Fibroblast of lung (primary cell): ENCODE data around the gene MAT2B. TPM values are rescaled to one million over a fixed set of nuclear protein-coding genes. Genes with fewer than 3 reads are reported as not detected.

Source experiments
- DNase-seq, 2 donors: peaks; one replicate each; pipeline versions ENCODE4 v3.0.0 to v3.0.0-alpha.2; 2010; ENCODE audit warnings: low read depth in 2 of 2
- H2AFZ ChIP-seq: 2 replicates; pipeline ENCODE4 v1.5.1; 2012; ENCODE audit warnings: low read length, control low read depth, inconsistent platforms
- H3K27ac ChIP-seq: 2 replicates; pipeline ENCODE4 v1.5.1; 2011; ENCODE audit warnings: low read length, control low read depth; ENCODE audit not compliant: insufficient read depth
- H3K27me3 ChIP-seq: 2 replicates; pipeline ENCODE4 v1.5.1; 2011; ENCODE audit warnings: mild to moderate bottlenecking, low read length; ENCODE audit not compliant: control insufficient read depth, insufficient read depth
- H3K36me3 ChIP-seq: 2 replicates; pipeline ENCODE4 v1.5.1; 2011; ENCODE audit warnings: low read length; ENCODE audit not compliant: control insufficient read depth, insufficient read depth
- H3K4me1 ChIP-seq: 2 replicates; pipeline ENCODE4 v1.5.1; 2011; ENCODE audit warnings: low read length; ENCODE audit not compliant: control insufficient read depth, insufficient read depth; ENCODE audit errors: extremely low read depth
- H3K4me2 ChIP-seq: 2 replicates; pipeline ENCODE4 v1.5.1; 2011; ENCODE audit warnings: low read length, control low read depth; ENCODE audit not compliant: insufficient read depth; ENCODE audit errors: extremely low read depth
- H3K4me3 ChIP-seq, 4 experiments: fragments of 200-600 bp in 1 of 4; sonication (generic) in 1 of 4; replicated peaks in 1 of 4; 2 replicates each; pipeline ENCODE4 v1.5.1; 2011 to 2016; ENCODE audit warnings: low read length in 4 of 4, low read depth in 3 of 4, mild to moderate bottlenecking in 3 of 4, control low read depth in 2 of 4, inconsistent platforms in 1 of 4, mixed read lengths in 1 of 4; ENCODE audit not compliant: insufficient read depth in 1 of 4; ENCODE audit errors: control extremely low read depth in 1 of 4
- H3K79me2 ChIP-seq: 2 replicates; pipeline ENCODE4 v1.5.1; 2012; ENCODE audit warnings: mild to moderate bottlenecking, low read length, inconsistent platforms; ENCODE audit not compliant: control insufficient read depth, insufficient read depth
- H3K9ac ChIP-seq: 2 replicates; pipeline ENCODE4 v1.5.1; 2011; ENCODE audit warnings: mild to moderate bottlenecking, low read length, control low read depth; ENCODE audit not compliant: insufficient read depth
- H3K9me3 ChIP-seq: 2 replicates; pipeline ENCODE4 v1.5.1; 2012; ENCODE audit warnings: low read depth, low read length; ENCODE audit not compliant: control insufficient read depth, insufficient read depth
- H4K20me1 ChIP-seq: 2 replicates; pipeline ENCODE4 v1.5.1; 2011; ENCODE audit warnings: low read length; ENCODE audit not compliant: control insufficient read depth, insufficient read depth; ENCODE audit errors: extremely low read depth
- EZH2 ChIP-seq: IDR thresholded peaks from 2 replicates; pipeline ENCODE4 v1.5.1; 2012; ENCODE audit warnings: low read length, control low read depth, mild to moderate bottlenecking; ENCODE audit errors: missing control alignments
- polyA plus RNA-seq, 2 donors: library from polyadenylated mRNA; depleted of rRNA in 1 of 2; stranded (reverse) in 1 of 2; unstranded in 1 of 2; fragments of >200 nt; gene quantifications; 2 replicates each; pipeline ENCODE4 v1.2.1, GENCODE V29; 2011 to 2012; ENCODE audit warnings: missing spikeins in 1 of 2
- total RNA-seq: library from RNA; depleted of rRNA; stranded (reverse); fragments of >200 nt; gene quantifications from 2 replicates; pipeline ENCODE4 v1.2.1, GENCODE V29; 2014
- TF ChIP-seq, protein P1 (sequence below), 2 donors: IDR thresholded peaks in 1 of 2; conservative IDR thresholded peaks in 1 of 2; 1 replicate in 1 of 2; 2 replicates in 1 of 2; pipeline ENCODE4 v1.5.1; 2011 to 2012; ENCODE audit warnings: low read length in 2 of 2, control low read depth in 1 of 2, inconsistent platforms in 1 of 2, low read depth in 1 of 2, mild to moderate bottlenecking in 1 of 2

MAT2B gene
- total and polyA plus RNA-seq, 2 donors (not counting 1 experiment from before 2014, with no cell fraction given), result 93.6 to 136 TPM

DNA sequence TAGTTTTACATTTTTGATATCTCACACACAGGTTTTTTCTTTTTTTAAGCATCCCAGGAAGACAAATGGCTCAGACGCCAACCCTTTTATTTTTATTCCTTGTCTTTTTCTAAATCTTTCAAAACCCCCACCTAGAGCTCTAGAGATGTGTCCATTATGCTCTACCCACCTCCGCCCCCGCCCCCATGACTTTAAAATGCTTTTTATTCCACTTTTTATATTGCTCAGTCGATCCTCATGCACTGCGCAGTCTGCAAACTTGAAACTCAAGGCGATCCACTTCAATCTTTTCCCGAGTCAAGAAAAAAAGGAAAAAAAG lies 411 bp upstream of the MAT2B start:
- Histone ChIP-seq H4K20me1 (peaks cover 2% of the 10 kb centered on the region), H2AFZ (no peak overlapping the region), H3K4me3 (peak overlapping the region; percentile 84 to 99 (median 94)), H3K4me2 (peak overlapping the region; percentile 99), H3K27me3 (no peaks in the 10 kb centered on the region), H3K4me1 (peaks cover 9% of the 10 kb centered on the region), H3K36me3 (no peaks in the 10 kb centered on the region), H3K9ac (peak overlapping the region; percentile 94), H3K9me3 (no peaks in the 10 kb centered on the region), H3K79me2 (peaks cover 48% of the 10 kb centered on the region), H3K27ac (peak overlapping the region; percentile 95)
- TF ChIP-seq, protein P1, sequence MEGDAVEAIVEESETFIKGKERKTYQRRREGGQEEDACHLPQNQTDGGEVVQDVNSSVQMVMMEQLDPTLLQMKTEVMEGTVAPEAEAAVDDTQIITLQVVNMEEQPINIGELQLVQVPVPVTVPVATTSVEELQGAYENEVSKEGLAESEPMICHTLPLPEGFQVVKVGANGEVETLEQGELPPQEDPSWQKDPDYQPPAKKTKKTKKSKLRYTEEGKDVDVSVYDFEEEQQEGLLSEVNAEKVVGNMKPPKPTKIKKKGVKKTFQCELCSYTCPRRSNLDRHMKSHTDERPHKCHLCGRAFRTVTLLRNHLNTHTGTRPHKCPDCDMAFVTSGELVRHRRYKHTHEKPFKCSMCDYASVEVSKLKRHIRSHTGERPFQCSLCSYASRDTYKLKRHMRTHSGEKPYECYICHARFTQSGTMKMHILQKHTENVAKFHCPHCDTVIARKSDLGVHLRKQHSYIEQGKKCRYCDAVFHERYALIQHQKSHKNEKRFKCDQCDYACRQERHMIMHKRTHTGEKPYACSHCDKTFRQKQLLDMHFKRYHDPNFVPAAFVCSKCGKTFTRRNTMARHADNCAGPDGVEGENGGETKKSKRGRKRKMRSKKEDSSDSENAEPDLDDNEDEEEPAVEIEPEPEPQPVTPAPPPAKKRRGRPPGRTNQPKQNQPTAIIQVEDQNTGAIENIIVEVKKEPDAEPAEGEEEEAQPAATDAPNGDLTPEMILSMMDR (conservative IDR thresholded peaks at IDR 0.05 in 1 of 2, IDR thresholded peaks at IDR 0.05 in 1 of 2; ENCODE audit: low read depth in 1 of 2, low read length in 2 of 2), result no peak
- TF ChIP-seq EZH2, result no peak
- DNase-seq, result no peak

GRCh38 chr5:163506095-163506457 lies 657 bp downstream of the MAT2B start:
- H3K9me3 ChIP-seq, result no peaks in the 10 kb centered on the region
- H3K36me3 ChIP-seq, result no peaks in the 10 kb centered on the region
- H4K20me1 ChIP-seq, result peaks cover 2% of the 10 kb centered on the region
- H3K27ac ChIP-seq, result peak overlapping the region; percentile 95
- TF ChIP-seq EZH2, result no peak
- TF ChIP-seq, protein P1 (conservative IDR thresholded peaks at IDR 0.05 in 1 of 2, IDR thresholded peaks at IDR 0.05 in 1 of 2; ENCODE audit: low read depth in 1 of 2, low read length in 2 of 2), result no peak
- H3K4me3 ChIP-seq, result peak overlapping the region; percentile 84 to 99 (median 94)
- no peaks in the 10 kb centered on the region for H3K27me3 ChIP-seq
- H3K4me1 ChIP-seq, result peaks cover 11% of the 10 kb centered on the region
- no peak overlapping the region for H2AFZ ChIP-seq
- DNase-seq, result no peak
- H3K9ac ChIP-seq, result peak overlapping the region; percentile 94
- H3K4me2 ChIP-seq, result peak overlapping the region; percentile 82
- H3K79me2 ChIP-seq, result peaks cover 59% of the 10 kb centered on the region

- Histone ChIP-seq H3K4me3 (peak overlapping the region; percentile 84 to 99 (median 94)), H3K9me3 (no peaks in the 10 kb centered on the region), H3K4me1 (peaks cover 11% of the 10 kb centered on the region), H3K79me2 (peaks cover 65% of the 10 kb centered on the region), H3K9ac (peak overlapping the region; percentile 94), H4K20me1 (peaks cover 2% of the 10 kb centered on the region), H3K36me3 (no peaks in the 10 kb centered on the region), H3K27me3 (no peaks in the 10 kb centered on the region), H3K4me2 (peak overlapping the region; percentile 82), H2AFZ (no peak overlapping the region), H3K27ac (peak overlapping the region; percentile 95)
- TF ChIP-seq, protein P1 (conservative IDR thresholded peaks at IDR 0.05 in 1 of 2, IDR thresholded peaks at IDR 0.05 in 1 of 2; ENCODE audit: low read depth in 1 of 2, low read length in 2 of 2), result no peak
- no peak for TF ChIP-seq EZH2
- peak; percentile 42 to 75 for DNase-seq
Observed at GRCh38 chr5:163506726-163507125, 1.3 kb downstream of the MAT2B start.
